GM10266 (cell line): Measurements from ENCODE around the gene FAM234B.

Source experiments
- DNase-seq: peaks from one replicate; pipeline ENCODE4 v3.0.0; 2012; ENCODE audit errors: extremely low spot score
- TF ChIP-seq, protein P1 (sequence below): IDR thresholded peaks from 2 replicates; pipeline ENCODE4 v1.5.1; 2012; ENCODE audit warnings: mild to moderate bottlenecking, low read depth; ENCODE audit not compliant: control insufficient read depth, insufficient read depth; ENCODE audit errors: missing control alignments

Gene FAM234B

DNA sequence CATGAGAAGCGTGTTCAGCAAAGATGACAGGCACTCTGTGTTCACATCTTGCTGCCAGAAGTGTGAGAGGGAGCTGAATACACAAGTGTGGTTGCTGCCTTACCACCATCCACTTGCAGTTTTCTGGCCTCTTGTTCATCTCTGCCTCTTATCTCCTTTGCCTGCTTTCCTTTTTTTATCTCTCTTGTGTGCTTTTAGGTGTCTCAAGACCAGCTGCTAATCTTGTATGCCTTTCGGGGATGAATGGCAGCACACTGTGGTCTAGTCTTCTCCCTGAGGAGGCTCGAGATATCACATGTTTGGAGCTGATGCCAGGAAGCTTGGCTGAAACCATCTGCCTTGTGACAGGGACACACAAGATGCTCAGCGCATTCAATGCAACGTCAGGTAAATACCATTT lies 17.2 kb downstream of the FAM234B start:
- TF ChIP-seq, protein P1, sequence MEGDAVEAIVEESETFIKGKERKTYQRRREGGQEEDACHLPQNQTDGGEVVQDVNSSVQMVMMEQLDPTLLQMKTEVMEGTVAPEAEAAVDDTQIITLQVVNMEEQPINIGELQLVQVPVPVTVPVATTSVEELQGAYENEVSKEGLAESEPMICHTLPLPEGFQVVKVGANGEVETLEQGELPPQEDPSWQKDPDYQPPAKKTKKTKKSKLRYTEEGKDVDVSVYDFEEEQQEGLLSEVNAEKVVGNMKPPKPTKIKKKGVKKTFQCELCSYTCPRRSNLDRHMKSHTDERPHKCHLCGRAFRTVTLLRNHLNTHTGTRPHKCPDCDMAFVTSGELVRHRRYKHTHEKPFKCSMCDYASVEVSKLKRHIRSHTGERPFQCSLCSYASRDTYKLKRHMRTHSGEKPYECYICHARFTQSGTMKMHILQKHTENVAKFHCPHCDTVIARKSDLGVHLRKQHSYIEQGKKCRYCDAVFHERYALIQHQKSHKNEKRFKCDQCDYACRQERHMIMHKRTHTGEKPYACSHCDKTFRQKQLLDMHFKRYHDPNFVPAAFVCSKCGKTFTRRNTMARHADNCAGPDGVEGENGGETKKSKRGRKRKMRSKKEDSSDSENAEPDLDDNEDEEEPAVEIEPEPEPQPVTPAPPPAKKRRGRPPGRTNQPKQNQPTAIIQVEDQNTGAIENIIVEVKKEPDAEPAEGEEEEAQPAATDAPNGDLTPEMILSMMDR: no peak

DNA sequence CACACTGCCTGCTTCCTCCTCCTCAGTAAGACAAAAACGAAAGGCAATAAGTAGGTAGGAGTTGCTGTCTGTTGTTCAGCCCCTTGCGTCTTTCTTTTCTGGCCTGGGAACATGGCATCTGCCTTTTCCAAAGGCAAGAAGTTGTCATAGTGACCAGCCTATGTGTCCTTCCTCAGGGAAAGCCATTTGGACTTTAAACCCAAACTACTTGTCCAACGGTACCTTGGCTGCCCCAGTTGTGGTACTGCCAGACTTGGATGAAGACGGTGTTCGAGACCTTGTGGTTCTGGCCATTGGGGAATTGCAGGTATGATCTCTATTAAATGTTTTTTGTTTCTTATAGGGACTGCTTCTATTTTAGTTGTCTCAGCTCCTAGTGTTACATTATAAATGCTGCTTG lies 18.5 kb downstream of the FAM234B start:
- TF ChIP-seq, protein P1: no peak
- DNase-seq: no peak

More for the DNA sequence above, 17.2 kb downstream of the FAM234B start:
- DNase-seq: no peak

DNA sequence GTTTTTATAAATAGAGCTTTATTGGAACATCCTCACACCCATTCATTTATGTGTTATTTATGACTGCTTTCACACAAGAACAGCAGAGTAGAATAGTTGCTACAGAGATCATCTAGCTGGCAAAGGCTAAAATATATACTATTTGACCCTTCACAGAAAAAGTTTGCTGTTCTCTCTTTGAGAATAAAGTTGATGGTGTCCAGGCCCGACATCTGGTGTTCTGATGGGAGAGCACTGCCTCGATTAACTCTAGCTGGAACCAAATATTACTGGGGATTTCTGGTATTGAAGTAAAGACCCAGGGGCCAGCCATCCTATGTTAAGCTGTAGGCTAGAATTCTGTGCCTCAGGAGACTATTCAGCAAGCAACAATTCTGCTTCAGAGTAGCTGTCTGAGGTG lies 21.8 kb downstream of the FAM234B start:
- TF ChIP-seq, protein P1: no peak

DNA sequence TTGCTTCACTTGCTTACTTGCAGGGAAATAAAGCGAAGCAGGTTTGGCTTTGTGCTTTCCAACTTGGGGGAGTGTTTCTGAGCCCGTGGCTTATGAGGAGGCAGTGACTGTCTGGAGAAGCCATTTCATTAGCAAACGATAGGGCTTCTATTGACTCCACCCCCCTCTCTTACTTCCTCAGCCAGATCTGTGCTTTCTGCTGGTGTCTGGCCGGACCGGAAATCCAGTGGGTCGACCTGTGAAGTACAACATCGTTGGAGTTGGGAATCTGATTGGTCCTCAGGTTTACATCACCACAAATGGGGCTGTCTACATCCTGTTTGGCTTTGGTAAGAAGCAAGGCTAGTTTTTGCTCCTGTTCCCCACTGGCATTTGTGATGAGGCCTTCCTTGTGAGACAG lies 22.3 kb downstream of the FAM234B start:
- TF ChIP-seq, protein P1: no peak
- no peak for DNase-seq

More for the DNA sequence above, 21.8 kb downstream of the FAM234B start:
- no peak for DNase-seq

DNA sequence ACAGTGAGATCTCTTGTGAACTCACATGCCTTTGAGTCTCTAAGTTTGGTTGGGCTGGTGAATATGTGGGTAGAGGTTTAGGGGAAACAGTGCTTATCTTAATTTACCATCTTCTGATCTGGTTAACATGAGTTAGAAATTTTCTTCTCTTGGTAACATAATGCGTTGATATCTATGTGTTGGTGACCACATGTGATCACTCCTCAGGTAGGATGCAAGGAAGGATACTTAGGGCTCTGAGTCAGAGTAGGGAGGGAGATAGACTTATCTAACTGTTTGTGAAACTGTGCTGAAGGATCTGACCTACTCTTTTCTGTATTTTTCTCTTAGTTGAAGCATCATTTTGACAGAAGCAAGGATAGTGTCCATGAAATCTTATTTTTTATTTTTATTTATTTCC lies 23.1 kb downstream of the FAM234B start:
- no peak for DNase-seq
- TF ChIP-seq, protein P1: no peak

DNA sequence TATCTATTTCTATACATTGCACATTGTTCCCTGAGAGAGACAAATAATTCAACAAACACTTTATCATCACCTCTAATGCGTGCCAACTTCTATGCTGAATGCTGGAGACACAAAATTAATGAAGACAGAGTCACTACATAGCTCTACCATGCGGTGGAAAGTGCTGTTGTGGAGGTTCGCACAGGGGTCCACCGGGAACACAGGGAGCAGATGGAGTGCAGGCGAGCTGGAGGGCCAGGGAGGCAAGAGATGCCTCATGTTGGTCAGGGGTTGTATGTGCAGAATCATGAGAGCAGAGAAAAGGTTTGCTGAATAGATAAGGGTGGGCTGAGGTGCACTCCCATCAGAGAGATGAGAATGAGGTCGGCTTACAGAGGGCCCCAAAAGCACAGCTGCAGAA lies 25.2 kb downstream of the FAM234B start:
- TF ChIP-seq, protein P1: no peak
- no peak for DNase-seq

DNA sequence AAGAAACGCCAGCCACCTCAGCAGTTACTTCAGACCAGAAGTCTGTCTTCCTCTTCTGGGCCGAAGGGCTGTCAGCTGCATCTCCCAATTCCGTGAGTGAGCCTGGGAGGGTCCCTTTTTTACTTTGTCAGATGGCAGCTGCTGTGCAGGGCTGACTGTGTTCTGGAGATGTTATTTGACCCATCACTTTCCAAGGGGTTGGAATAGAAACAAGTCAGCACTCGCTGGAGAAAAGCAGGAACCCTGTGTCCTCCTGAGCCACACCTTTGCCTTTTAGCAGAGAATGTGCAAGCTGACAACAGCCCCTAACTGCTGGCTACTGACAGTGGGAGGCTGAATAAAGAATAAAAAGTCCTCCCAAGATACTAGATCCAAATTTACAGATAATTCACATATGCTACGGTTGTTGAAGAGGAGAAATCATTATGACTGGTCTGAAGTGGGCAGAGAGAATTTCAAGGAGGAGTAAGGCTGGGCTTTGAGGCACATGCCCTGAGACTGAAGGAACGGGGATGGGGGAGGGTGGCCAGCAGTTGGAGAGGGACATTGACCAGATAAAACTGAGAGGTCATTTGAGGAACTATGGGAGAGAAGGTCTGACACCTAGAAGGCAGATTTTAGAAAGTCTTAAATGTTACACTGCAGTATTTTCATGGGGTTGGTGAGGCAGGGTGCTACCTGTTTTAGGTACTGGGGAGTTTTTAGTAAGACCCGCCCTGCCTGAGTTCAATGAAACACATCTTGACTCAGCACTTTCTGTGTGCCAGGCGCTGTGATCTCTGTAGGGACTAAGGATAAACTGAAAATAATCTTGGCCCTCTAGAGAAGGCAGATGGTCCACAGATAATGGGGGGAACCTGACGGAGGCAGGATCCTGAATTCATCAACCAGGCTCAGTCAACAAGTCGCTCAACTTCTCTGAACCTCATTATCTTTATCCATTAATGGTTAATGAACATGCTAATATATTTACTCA lies 27.4 kb downstream of the FAM234B start:
- DNase-seq: no peak
- TF ChIP-seq, protein P1: no peak
